Measurements from ENCODE around the gene LMTK3.

Gene LMTK3

DNA sequence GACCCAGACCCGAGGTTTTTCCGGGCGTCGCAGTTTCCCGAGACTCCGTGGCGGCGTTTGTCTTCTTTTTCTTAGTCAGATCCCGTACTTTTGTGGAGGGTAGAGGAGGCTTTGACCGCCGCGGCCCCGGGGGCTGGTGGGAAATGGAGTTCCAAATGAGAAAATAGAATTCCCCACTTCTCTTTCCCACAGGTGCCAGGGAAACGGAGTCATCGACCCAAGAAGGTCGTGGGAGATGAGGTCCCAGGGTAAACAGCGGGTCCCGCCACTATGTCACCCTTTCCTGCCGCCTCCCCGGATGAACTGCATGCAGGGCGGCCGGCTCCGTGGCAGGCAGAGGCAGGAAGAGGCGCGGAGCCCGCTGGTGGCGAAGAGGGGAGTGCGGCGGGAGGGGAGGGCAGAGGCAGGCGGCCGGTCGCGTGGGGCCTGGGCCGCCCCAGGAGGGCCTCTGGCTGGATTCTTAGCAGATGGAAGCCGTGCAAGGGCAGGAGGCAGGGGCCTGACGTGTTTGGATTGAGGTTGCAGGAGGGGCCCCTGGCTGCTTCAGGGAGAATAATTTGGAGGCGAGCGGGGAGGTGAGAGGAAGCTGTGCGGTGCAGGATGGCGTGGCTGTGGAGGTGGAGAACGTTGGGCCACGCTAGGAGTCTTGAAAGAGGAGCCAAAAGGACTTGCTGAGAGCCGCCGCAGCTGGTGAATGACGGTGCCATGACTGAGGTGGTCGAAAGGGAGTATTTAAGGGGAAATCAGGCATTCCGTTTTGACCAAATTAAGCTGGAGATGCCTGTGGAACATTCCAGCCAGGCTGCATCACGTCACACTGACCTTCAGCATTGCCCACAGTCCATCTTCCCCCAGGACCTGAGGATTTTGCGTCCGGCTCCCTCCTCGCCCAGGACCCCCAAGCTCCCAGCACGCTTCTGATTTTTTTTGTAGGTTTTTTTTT is 30.8 kb downstream of the LMTK3 start:
- DNase-seq: peak; percentile 36 to 86 (median 68)
- intact Hi-C loops (cut with DNase I): no loop called here

DNA sequence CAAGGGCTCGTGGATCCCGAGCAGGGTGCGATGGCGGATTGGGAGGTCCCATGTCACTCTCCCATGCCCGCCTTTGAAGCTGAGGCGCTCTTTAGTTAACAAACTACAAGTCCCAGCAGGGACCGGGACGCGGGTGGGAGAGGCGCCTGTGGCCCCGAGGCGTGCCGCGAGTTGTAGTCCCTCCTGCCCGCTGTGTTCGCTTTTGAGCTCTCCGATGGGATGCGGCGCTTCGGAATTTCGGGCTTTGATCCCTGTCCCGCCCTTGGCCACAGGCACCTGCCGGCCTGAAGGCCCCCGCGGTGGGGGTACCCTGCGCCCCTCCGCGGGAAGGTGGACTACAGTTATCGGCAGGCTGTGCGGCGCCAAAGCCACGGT is 31.5 kb downstream of the LMTK3 start:
- DNase-seq: peak; percentile 60 to 92 (median 78)
- intact Hi-C loops (cut with DNase I): no loop called here

DNA sequence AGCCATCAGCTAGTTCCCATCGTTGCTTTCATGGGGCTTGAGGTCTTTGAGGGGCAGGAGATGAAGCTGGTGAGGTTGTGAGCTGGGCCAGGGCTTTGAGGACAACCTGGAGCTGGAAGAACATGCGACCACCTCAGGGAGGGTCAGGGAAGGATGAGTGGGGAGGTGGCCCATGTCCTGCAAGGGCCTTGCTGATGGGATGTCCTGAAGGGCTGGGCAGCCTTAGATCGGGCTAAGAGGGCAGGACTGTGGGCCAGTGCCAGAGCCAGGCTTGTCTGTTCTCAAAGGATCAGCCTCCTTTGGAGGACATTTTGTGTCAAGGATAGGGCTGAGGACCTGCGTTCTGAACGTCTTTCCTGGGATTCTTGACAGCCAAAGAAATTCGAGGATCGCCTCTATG is 31.9 kb downstream of the LMTK3 start:
- DNase-seq: no peak
- intact Hi-C loops (cut with DNase I): no loop called here

DNA sequence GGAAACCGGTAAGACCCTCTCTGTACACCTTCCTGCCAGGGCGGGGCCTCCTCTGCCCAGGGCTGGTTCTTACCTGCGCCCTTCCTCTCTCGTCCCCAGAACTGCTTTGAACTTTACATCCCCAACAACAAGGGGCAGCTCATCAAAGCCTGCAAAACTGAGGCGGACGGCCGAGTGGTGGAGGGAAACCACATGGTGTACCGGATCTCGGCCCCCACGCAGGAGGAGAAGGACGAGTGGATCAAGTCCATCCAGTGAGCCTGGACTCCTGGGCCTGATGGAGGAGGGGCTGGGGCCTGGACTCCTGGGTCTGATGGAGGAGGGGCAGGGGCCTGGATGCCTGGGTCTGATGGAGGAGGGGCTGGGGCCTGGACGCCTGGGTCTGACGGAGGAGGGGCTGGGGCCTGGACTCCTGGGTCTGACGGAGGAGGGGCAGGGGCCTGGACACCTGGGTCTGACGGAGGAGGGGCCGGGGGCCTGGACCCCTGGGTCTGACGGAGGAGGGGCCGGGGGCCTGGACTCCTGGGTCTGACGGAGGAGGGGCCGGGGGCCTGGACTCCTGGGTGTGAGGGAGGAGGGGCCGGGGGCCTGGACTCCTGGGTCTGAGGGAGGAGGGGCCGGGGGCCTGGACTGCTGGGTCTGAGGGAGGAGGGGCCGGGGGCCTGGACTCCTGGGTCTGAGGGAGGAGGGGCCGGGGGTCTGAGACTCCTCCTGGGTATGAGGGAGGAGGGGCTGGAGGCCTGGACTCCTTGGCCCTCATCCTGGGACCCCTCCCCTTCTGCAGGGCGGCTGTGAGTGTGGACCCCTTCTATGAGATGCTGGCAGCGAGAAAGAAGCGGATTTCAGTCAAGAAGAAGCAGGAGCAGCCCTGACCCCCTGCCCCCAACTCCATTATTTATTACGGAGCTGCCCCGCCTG is 33.0 kb downstream of the LMTK3 start:
- no peak for DNase-seq
- intact Hi-C loops (cut with DNase I): no loop called here

DNA sequence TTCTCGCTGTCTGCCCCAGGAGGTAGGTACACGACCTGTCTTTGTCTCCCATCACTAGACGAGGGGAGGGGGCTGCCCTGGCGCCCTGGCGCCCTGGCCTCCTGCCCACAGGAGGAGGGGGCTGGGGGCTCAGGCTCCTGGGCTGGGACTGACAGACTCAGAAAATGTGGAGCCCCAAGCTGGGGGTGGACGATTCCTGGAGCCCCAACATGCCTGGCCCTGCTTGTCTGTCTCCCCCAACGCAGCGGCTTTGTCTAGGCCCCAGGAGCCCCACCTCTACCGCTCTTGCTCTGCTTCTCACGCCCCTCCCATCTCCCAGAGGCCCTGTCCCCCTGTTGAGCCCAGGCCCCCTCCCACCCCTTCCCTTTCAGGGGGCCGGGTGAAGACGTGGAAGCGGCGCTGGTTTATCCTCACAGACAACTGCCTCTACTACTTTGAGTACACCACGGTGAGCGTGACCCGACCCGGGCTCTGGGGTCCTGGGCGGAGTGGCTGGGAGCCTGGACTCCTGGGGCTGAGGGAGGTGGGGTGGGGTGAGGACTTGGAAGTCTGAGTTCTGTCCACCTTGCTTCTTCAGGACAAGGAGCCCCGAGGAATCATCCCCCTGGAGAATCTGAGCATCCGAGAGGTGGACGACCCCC is 33.8 kb downstream of the LMTK3 start:
- intact Hi-C loops (cut with DNase I): no loop called here
- no peak for DNase-seq

DNA sequence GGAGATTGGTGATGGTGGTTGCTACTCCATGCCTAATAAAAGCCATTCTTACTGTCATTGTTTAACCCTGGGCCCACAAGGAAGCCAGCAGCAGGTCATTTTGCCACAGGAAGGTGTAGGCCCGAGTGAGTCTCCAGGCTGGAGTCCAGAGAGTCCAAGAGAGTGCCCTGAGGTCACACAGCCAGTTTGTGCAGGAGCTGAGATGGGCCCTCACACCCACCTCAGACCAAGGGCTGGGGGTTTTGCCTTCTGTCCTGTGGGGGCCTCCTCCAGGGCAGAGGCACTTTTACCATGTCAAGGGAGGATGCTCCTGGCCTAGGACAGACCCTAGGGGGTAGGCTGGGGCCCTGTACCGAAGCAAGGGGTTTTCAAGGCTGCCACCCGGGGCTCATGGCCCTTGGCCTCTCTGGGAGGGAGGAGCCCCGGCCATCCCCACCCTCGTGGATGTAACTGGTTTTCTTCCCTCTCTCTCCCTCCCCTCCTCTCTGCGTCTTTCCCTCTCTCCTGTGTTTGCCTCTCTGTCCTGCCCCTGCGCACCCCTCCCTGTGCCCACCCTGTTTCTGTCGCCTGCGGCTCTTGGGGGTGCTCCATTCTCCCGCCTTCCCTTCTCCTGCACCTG is 34.5 kb downstream of the LMTK3 start:
- intact Hi-C loops (cut with DNase I): no loop called here
- no peak for DNase-seq

DNA sequence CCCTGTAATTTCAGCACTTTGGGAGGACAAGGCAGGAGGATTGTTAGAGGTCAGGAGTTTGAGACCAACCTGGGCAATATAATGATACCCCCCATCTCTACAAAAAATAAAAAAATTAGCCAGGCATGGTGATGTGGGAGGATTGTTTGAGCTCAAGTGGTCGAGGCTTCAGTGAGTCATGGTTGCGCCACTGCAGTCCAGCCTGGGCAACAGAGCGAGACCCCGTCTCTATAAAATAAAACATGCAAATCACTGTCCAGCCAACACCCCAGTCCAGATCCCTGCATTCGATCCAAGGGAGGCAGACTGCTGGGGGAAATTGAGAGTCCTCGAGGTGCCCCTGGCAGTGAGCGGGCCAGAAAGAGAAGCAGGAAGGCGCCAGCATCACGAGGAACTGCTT is 35.5 kb downstream of the LMTK3 start:
- DNase-seq: no peak

DNA sequence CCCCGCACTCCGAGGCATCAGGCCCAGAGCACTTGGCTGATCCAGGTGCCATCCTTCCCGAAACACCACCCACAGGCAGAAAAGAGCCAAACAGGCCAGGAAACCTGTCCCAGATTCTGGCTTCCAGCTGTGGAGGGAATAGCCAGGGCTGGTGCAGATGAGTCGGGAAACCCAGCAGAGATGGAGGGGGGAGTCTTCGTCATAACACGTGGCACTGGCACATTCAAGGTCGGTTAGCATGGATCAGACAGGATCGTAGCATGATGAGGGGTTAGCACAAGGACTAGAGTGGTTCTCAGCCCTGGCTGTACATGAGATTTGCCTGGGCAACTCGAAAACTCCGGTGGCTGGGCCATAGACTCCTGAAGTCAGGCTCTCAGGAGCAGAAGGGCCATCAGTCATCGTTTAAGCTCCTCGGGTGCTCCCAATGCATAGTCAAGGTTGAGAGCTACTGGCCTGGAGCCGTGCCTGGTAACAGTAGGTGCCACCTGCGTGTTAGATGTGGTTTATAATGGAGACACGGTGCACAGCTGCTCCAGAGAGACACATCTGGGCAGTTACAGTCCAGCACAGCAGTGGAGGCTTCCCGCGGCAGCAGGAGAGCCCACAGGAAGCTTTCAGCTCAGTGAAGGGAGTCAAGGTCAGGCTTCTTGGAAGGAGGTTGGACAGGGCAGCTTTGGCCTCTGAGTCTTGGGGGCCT is 36.1 kb downstream of the LMTK3 start:
- intact Hi-C loops (cut with DNase I): no loop called here
- DNase-seq: no peak

More for the DNA sequence above, 35.5 kb downstream of the LMTK3 start:
- intact Hi-C loops (cut with DNase I): no loop called here

DNA sequence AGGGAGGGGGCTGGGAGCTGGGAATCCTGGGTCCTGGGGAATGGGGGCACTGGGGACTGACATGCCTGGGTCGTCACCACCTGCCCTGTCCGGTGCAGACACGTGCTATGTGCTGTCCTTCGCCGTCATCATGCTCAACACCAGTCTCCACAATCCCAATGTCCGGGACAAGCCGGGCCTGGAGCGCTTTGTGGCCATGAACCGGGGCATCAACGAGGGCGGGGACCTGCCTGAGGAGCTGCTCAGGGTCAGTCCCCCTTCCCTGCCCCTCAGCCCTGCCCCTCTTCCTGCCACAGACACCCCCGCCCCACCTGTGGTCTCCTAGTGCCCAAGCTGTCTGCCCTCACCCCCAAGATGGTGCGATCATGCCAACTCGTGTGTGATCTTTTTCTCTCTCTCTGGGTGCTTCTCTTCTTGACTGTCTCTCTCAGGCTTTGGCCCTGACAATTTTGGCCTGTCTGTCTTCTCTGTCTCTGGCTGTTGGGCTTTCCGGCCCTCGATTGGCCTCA is 37.5 kb downstream of the LMTK3 start:
- DNase-seq: no peak
- intact Hi-C loops (cut with DNase I): no loop called here

DNA sequence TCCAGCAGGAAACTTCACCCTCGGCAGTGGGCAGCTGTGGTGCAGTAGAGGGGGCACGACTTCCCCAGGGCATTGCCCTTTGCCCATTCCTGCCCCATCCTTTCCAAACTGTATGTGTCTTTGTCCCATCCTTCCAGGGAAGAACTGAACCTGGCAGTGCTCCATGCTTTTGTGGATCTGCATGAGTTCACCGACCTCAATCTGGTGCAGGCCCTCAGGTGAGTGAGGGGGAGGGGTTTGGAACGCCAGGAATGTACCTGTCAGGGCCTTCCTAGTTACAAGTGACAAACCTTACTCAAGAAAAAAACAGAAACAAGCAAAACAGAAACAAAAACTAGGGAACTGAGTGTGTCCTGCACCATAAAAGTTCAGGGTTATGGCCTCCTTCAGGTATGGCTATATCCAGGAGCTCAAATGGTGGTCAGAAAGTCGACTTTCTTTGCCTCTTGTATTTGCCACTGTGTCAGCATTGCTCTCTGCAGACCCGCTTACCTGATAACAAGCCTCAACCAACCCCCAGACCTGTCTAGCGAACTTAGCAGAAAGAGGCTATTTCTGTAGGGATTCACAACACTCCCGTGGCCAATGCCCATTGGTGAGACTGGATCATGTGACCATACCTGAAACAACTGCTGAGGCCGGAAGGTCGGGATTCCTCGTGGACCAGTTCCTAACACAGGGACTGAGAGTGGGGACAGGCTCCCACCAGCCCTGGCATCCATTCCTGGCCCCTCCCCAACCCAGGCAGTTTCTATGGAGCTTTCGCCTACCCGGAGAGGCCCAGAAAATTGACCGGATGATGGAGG is 38.3 kb downstream of the LMTK3 start:
- intact Hi-C loops (cut with DNase I): no loop called here
- DNase-seq: no peak

DNA sequence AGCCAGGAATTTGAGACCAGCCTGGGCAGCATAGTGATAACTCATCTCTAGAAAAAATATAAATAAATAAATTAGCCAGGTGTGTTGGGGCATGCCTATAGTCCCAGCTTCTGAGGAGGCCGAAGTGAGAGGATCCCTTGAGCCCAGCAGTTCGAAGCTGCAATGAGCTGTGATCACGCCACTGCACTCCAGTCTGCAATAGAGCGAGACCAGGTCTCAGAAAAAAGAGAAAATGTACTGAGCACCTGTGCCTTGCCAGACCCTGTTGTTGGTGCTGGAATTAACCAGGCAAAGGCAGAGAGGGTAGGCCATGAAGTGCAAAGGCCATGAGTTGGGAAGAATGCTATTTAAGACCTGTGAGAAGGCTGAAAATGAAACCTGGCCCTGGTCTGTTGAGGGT is 39.8 kb downstream of the LMTK3 start:
- intact Hi-C loops (cut with DNase I): no loop called here
- no peak for DNase-seq

DNA sequence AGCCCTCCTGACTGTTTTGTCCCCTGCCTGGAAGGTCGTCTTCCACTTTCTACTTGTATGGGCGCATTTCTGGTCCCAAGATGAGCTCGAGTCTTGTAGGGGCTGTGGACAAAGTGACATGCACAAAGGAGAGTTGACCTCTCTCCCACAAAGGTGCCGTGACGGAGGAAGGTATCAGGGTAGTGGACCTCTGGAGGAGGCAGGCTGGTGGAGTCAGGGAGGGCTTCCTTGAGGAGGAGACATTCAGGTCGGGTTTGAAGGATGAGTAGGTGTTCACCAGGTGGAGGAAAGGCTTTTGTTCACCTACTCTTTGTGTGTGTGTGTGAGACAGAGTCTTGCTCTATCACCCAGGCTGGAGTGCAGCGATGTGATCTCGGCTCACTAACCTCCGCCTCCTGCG is 40.8 kb downstream of the LMTK3 start:
- no peak for DNase-seq
- intact Hi-C loops (cut with DNase I): no loop called here

DNA sequence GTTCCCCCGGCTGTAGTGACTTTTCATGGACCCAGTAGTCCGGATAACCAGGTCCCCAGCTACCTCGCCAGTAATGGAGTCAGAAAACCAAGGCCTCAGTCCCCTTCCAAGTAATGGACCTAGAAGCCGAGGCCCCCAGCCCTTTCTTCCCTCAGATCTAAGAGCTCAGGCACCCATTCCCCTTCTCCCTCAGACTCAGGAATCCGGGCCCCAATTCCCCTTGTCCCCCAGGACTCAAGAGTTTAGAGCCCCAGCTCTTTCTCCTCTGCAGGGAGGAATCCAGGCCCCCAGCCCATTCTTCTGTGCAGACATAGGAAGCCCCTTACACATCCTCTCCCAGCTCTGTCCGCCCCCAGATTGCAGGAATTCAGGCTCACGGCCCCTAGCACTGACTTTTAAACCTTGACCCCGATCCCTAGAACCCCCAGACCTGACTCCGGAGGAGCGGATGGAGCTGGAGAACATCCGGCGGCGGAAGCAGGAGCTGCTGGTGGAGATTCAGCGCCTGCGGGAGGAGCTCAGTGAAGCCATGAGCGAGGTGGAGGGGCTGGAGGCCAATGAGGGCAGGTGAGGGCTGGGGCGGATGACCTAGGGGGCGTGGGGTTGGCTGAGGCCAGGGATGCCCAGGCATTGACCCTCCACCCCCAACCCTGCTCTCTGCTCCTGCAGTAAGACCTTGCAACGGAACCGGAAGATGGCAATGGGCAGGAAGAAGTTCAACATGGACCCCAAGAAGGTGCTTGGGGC is 41.5 kb downstream of the LMTK3 start:
- no peak for DNase-seq
- intact Hi-C loops (cut with DNase I): no loop called here

DNA sequence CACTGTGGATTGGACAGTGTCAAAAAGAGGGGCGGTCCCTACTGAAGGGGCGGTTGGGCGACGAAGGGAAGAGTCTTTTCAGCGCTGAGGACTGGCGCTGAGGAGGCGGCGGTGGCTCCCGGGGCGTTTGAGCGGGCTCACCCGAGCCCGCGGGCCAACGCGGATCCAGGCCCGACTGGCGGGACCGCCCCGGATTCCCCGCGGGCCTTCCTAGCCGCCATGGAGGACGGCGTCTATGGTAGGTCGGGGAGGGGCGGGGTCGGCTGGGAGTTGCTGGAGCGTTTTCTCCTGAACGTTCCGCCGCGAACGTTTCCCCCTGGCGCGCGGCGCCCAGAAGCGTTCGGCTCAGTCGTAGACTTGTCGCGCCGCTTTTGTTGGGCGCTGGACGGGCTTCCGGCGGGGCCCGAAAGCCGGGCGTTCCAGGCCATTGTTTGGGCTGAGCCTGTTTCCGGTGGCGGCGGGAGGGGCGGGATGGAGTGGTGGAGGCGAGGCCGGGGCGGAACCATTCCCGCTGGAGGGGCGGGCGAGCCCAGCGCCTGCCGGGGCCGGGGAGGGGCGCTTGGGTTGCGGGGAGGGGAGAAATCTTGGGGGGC is 42.2 kb downstream of the LMTK3 start, which contains the start of gene CYTH2:
TSS of gene CYTH2 (plus strand) at position 81 of the 593 bp plus-strand sequence. CDS start at position 220, 139 bp downstream.
- intact Hi-C loops (cut with DNase I): no loop called here
- peak; percentile 71 to 95 (median 91) for DNase-seq

DNA sequence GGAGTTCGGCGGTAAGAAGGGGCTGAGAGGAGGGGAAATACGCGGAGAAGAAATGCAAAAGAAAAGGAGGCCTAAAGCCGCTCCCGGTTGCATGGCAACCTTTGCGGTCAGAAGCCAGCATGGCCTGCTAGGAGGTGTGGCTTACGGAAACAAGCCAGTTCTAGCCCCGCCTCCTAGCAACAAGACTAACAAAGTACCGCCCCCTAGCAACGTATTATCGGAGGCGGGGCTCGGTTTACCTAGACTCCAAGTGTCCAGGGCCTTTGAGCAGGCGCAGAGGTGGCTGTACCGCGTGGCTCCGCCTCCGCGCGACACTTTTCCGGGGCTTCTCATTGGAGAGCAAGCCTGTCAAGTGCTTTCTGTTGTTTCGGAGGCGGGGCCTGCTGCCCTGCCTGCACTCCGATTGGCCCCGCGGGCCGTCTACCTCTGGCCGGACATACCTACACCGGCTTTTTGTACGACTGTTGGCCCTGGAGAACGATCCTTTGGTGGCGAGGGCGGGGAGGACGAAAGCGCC is 42.8 kb downstream of the LMTK3 start:
- intact Hi-C loops (cut with DNase I): no loop called here

More for the DNA sequence above, 42.8 kb downstream of the LMTK3 start:
- peak; percentile 99 to 100 (median 100) for DNase-seq
